Measurements from ENCODE around the gene TMCO4. TPM values are rescaled to one million over a fixed set of nuclear protein-coding genes. Genes with fewer than 3 reads are reported as not detected.

Gene TMCO4
- total and polyA plus RNA-seq, 2 of the 8 experiments (the other 6 are each of a cell fraction or from before 2014, with no cell fraction given), result 3.0 to 3.1 TPM

DNA sequence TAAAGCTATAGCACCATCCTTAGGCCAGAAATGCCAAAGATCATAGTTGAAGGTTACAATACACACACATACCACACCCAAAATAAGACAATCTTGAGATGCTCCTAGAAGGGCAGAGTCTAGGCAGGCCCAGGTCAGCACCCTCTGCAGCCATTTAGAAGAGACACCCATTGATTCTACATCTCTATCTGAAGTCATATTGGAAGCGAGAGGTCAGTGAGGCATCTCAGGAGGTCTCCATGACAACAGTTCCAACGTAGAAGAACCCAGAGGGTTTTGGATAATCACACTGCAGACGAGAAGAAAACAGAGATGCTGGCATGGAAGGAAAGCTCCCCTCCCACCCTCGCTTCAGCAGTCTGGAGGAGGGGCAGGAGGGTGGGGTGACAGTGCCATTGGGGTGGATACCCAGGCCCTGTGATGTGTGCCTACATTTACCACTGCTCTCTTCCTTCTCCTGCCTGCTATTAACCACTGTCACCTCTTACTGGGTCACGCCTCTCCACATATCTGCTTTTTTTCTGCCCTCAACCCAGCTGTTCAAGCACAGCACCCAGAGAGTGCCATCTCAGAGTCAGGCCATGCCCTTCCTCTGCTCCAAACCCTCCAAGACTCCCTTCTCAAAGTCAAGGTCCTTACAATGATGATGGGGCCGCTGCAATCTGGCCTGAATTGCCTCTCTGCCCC lies 6.2 kb downstream of the TMCO4 start:
- H3K79me1 ChIP-seq (ENCODE audit: low read depth, low read length), result no peaks in the 10 kb centered on the region
- no peaks in the 10 kb centered on the region for H4K20me1 ChIP-seq (replicated peaks in 1 of 2; ENCODE audit: control insufficient read depth in 1 of 2, insufficient read depth in 2 of 2, low read length in 2 of 2)
- no peak for TF ChIP-seq JUND (IDR thresholded peaks at IDR 0.05; ENCODE audit: low read length)
- TF ChIP-seq POU5F1 (IDR thresholded peaks at IDR 0.05; ENCODE audit: low read depth, low read length), result no peak
- TF ChIP-seq, protein P1, sequence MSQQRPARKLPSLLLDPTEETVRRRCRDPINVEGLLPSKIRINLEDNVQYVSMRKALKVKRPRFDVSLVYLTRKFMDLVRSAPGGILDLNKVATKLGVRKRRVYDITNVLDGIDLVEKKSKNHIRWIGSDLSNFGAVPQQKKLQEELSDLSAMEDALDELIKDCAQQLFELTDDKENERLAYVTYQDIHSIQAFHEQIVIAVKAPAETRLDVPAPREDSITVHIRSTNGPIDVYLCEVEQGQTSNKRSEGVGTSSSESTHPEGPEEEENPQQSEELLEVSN (IDR thresholded peaks at IDR 0.05), result no peak
- TF ChIP-seq SP2 (IDR thresholded peaks at IDR 0.05; ENCODE audit: low read length), result no peak
- TF ChIP-seq RNF2 (IDR thresholded peaks at IDR 0.05; ENCODE audit: borderline replicate concordance, low read depth, low read length, missing control alignments, poor library complexity, severe bottlenecking), result no peak
- no peak for TF ChIP-seq TAF7 (optimal IDR thresholded peaks at IDR 0.05; ENCODE audit: borderline replicate concordance, low read depth, low read length)
- H3K4me1 ChIP-seq (replicated peaks in 1 of 4; ENCODE audit: control insufficient read depth in 3 of 4, insufficient read depth in 4 of 4, low read length in 3 of 4), result peaks cover 0 to 2% (median under 1%) of the 10 kb centered on the region in 4 experiments; a peak in 3 of 7 replicates
- H2BK12ac ChIP-seq (ENCODE audit: low read depth, low read length), result no peak overlapping the region
- H3K23me2 ChIP-seq (ENCODE audit: low read depth, low read length), result no peaks in the 10 kb centered on the region
- H2AK5ac ChIP-seq (ENCODE audit: low read depth, low read length), result no peak overlapping the region; the same call in 1 of the 2 replicates
- H3K9ac ChIP-seq (replicated peaks in 1 of 4; ENCODE audit: extremely low read depth in 1 of 4, low read depth in 3 of 4, low read length in 3 of 4), result no peak overlapping the region
- H3K4me2 ChIP-seq (ENCODE audit: insufficient read depth in 1 of 2, low read depth in 2 of 2, low read length in 2 of 2), result no peak overlapping the region
- no peak overlapping the region for H4K5ac ChIP-seq (ENCODE audit: insufficient read length, low read depth, low read length)
- no peak overlapping the region for H3K18ac ChIP-seq (ENCODE audit: extremely low read depth, low read length)
- no peak overlapping the region for H3K14ac ChIP-seq (ENCODE audit: insufficient read length)
- no peak overlapping the region for H2AFZ ChIP-seq (ENCODE audit: low read length)
- no peaks in the 10 kb centered on the region for H3K36me3 ChIP-seq (ENCODE audit: control insufficient read depth in 2 of 4, insufficient read depth in 4 of 4, low read length in 3 of 4)
- no peak overlapping the region for H3K4me3 ChIP-seq (ENCODE audit: extremely low read depth in 1 of 4, insufficient read depth in 2 of 4, low read depth in 3 of 4, low read length in 4 of 4)
- no peaks in the 10 kb centered on the region for H3K9me3 ChIP-seq (ENCODE audit: insufficient read depth in 2 of 2, low read depth in 1 of 2, low read length in 1 of 2)
- H3K27me3 ChIP-seq (replicated peaks in 1 of 4; ENCODE audit: control insufficient read depth in 3 of 4, extremely low read depth in 1 of 4, insufficient read depth in 3 of 4, low read length in 3 of 4), result peaks cover 0 to 3% (median 1%) of the 10 kb centered on the region in 4 experiments; a peak in 3 of 7 replicates
- no peak overlapping the region for H2BK120ac ChIP-seq (replicated peaks; ENCODE audit: low read depth, low read length)
- FAIRE-seq, result no peak
- ChIA-PET POLR2A (ENCODE audit: partially characterized antibody) (no interaction called here), CTCF (ENCODE audit: partially characterized antibody) (interaction anchor here (0.6 kb wide), 1 partner anchor 230 kb away, joined by 3 read pairs; no protein-coding TSS in a partner anchor)
- no peak overlapping the region for H4K91ac ChIP-seq (replicated peaks; ENCODE audit: insufficient read length, low read length)
- H2BK5ac ChIP-seq (ENCODE audit: low read depth, low read length), result no peak overlapping the region
- H2BK20ac ChIP-seq (ENCODE audit: low read length), result no peak overlapping the region
- H3K4ac ChIP-seq (replicated peaks; ENCODE audit: insufficient read length, low read depth, low read length), result no peak overlapping the region
- no peak overlapping the region for H3K23ac ChIP-seq (ENCODE audit: insufficient read length)
- WGBS, 2 experiments (ENCODE audit: extremely low coverage in 1 of 2, insufficient coverage in 1 of 2, insufficient read length in 1 of 2, insufficient replicate concordance in 2 of 2, low coverage in 1 of 2, low lambda C conversion rate in 2 of 2, missing lambda C conversion rate in 1 of 2), result 83% methylated on average over 6 of the region's 6 CpGs; no CpG with 5 or more reads in 1 of the 2 experiments
- no peak overlapping the region for H2BK15ac ChIP-seq (ENCODE audit: low read length)
- no peak overlapping the region for H3K27ac ChIP-seq (ENCODE audit: low read depth, low read length)
- no peak for DNase-seq (ENCODE audit: low read depth in 1 of 2, low spot score in 2 of 2)
- H3K79me2 ChIP-seq (ENCODE audit: control insufficient read depth in 1 of 2, insufficient read depth in 2 of 2, low read length in 2 of 2), result no peaks in the 10 kb centered on the region
- no peak overlapping the region for H4K8ac ChIP-seq (ENCODE audit: extremely low read depth, insufficient read depth, low read length)
- no peak overlapping the region for H3K56ac ChIP-seq (replicated peaks; ENCODE audit: insufficient read length, low read depth, low read length)

Data from H1 (cell line).